Ishikawa (cell line): ENCODE data around the gene LGR4.

Experiments
- CEBPB ChIP-seq: IDR thresholded peaks from 2 replicates; pipeline ENCODE4 v1.6.1; 2012
- CREB1 ChIP-seq: IDR thresholded peaks from 2 replicates; pipeline ENCODE4 v1.6.1; 2012; ENCODE audit warnings: low read depth
- EGR1 ChIP-seq: IDR thresholded peaks from 2 replicates; pipeline ENCODE4 v1.6.1; 2012
- EP300 ChIP-seq: IDR thresholded peaks from 2 replicates; pipeline ENCODE4 v1.6.1; 2012; ENCODE audit warnings: borderline replicate concordance
- FOXM1 ChIP-seq: IDR thresholded peaks from 2 replicates; pipeline ENCODE4 v1.6.1; 2012; ENCODE audit warnings: low read depth, borderline replicate concordance
- MAX ChIP-seq: IDR thresholded peaks from 2 replicates; pipeline ENCODE4 v1.6.1; 2012
- NFIC ChIP-seq: IDR thresholded peaks from 2 replicates; pipeline ENCODE4 v1.6.1; 2012
- RAD21 ChIP-seq: IDR thresholded peaks from 2 replicates; pipeline ENCODE4 v1.6.1; 2012; ENCODE audit warnings: low read depth
- REST ChIP-seq: IDR thresholded peaks from 2 replicates; pipeline ENCODE4 v1.6.1; 2012; ENCODE audit warnings: low read depth, mild to moderate bottlenecking
- TAF1 ChIP-seq: IDR thresholded peaks from 2 replicates; pipeline ENCODE4 v1.6.1; 2012; ENCODE audit warnings: low read depth, mild to moderate bottlenecking
- TCF12 ChIP-seq: IDR thresholded peaks from 2 replicates; pipeline ENCODE4 v1.6.1; 2012; ENCODE audit warnings: low read depth
- TEAD4 ChIP-seq: IDR thresholded peaks from 2 replicates; pipeline ENCODE4 v1.6.1; 2012
- USF1 ChIP-seq: IDR thresholded peaks from 2 replicates; pipeline ENCODE4 v1.6.1; 2012
- YY1 ChIP-seq: IDR thresholded peaks from 2 replicates; pipeline ENCODE4 v1.6.1; 2012; ENCODE audit warnings: low read depth
- ZBTB7A ChIP-seq: IDR thresholded peaks from 2 replicates; pipeline ENCODE4 v1.6.1; 2012; ENCODE audit warnings: low read depth

LGR4 gene

GRCh38 chr11:27350511-27350910, 122.1 kb downstream of the LGR4 start:
- no peak for TF ChIP-seq REST

GRCh38 chr11:27349919-27350318, 122.7 kb downstream of the LGR4 start:
- no peak for TF ChIP-seq RAD21
- TF ChIP-seq TAF1: no peak
- TF ChIP-seq REST: no peak
- no peak for TF ChIP-seq TEAD4
- no peak for TF ChIP-seq TCF12
- TF ChIP-seq CREB1: no peak
- no peak for TF ChIP-seq CEBPB
- TF ChIP-seq MAX: no peak
- TF ChIP-seq EGR1: no peak
- TF ChIP-seq EP300: no peak
- no peak for TF ChIP-seq USF1
- no peak for TF ChIP-seq FOXM1
- TF ChIP-seq NFIC: no peak
- no peak for TF ChIP-seq YY1
- TF ChIP-seq ZBTB7A: no peak

- no peak for TF ChIP-seq NFIC
- no peak for TF ChIP-seq TCF12
- no peak for TF ChIP-seq EGR1
- TF ChIP-seq TAF1: no peak
- TF ChIP-seq EP300: no peak
- no peak for TF ChIP-seq CEBPB
- TF ChIP-seq RAD21: no peak
- no peak for TF ChIP-seq YY1
- no peak for TF ChIP-seq TEAD4
Observed at GRCh38 chr11:27348340-27348873, 124.2 kb downstream of the LGR4 start.

- TF ChIP-seq TAF1: no peak
- no peak for TF ChIP-seq CEBPB
- TF ChIP-seq CREB1: no peak
- TF ChIP-seq YY1: no peak
- no peak for TF ChIP-seq TEAD4
- TF ChIP-seq EGR1: no peak
- TF ChIP-seq REST: no peak
- TF ChIP-seq FOXM1: no peak
- no peak for TF ChIP-seq RAD21
- no peak for TF ChIP-seq USF1
- no peak for TF ChIP-seq TCF12
- TF ChIP-seq ZBTB7A: no peak
- no peak for TF ChIP-seq MAX
- TF ChIP-seq NFIC: no peak
- no peak for TF ChIP-seq EP300
Observed at GRCh38 chr11:27347359-27348339, 124.9 kb downstream of the LGR4 start.
